Measurements from ENCODE around the gene STRIP1.
A peak's percentile ranks its signal among the peaks of the same experiment; 100 is the strongest.

STRIP1 gene

DNA sequence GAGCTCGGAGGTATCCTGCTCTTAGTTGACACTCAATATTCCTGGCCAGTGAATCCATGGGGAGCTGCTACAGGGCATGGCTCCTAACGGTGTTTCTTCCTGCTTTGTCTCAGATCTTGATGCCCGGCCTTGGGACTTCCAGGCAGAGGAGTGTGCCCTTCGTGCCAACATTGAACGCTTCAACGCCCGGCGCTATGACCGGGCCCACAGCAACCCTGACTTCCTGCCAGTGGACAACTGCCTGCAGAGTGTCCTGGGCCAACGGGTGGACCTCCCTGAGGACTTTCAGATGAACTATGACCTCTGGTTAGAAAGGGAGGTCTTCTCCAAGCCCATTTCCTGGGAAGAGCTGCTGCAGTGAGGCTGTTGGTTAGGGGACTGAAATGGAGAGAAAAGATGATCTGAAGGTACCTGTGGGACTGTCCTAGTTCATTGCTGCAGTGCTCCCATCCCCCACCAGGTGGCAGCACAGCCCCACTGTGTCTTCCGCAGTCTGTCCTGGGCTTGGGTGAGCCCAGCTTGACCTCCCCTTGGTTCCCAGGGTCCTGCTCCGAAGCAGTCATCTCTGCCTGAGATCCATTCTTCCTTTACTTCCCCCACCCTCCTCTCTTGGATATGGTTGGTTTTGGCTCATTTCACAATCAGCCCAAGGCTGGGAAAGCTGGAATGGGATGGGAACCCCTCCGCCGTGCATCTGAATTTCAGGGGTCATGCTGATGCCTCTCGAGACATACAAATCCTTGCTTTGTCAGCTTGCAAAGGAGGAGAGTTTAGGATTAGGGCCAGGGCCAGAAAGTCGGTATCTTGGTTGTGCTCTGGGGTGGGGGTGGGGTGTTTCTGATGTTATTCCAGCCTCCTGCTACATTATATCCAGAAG lies 19.4 kb downstream of the STRIP1 start:
- peak; percentile 69 for DNase-seq

DNA sequence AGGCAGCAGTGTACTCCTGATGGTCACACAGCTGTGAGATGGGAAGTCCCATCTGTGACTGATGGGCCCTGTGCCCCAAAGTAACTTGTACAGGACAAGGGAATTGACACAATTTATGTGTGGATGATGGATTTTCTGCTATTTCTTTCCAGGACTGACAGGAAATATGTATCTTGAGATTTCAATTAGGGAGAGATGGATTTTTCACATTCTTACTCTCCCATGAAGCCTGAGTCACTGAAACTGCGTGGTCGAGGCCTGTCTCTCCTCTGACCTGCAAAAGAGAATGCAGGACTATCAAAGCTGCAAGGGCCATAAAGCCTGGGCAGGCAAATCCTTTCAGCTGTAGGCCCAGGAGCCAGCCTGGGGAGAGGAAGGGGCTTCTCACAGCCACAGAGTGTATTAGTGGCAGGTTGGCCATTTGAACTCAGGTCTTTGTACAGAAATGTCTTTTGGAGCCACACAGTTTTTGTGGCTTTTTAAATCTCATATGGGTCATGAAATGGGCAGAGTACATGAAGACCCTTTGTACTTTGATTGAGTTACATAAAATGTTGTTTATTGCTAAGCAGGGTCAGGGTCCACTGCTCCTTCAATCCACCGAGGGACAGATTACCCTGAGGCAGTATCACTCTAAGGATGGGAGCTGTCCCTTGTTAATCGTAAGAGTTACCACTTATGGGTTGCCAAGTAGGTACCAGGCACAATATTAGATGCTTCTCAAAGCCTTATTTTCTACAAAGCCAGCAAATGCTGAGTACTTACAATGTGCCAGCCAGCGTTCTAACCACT lies 21.3 kb downstream of the STRIP1 start:
- no peak for DNase-seq

DNA sequence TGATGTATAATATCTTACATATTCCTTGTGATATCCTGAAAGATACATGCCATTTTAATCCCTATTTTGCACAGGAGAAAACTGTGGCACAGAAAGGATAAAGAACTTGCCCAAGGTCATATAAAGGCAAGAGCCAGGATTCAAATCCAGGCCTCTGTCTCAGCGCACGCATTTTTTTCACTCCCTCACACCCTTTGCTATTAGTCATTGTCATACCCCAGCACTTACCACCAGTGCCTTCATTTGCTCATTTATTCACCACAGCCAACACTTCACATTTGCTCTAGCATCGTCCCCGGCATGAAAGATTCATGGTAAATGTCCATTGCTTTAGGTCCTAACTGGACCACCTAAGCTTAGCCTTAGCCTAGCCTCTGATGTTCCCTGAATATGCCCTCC lies 21.9 kb downstream of the STRIP1 start:
- DNase-seq: no peak

DNA sequence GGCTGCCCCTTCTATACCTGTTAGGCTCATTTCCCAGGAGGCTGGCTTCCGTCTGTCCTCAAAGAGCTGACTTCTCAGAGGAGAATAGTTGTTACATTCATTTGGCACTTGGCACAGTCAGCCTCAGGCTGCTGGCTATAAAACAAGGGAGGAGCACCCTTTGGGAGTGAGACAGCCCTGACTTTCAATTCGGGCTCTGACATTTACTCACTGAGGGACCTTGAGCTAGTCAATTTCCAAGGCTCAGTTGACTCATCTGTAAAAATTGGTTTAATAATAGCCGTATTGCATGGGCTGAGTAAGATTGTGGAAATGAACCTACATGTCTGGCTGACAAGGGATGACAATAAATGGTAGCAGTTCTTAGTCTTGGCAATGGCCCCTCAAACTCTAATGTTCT lies 22.4 kb downstream of the STRIP1 start:
- DNase-seq: no peak

DNA sequence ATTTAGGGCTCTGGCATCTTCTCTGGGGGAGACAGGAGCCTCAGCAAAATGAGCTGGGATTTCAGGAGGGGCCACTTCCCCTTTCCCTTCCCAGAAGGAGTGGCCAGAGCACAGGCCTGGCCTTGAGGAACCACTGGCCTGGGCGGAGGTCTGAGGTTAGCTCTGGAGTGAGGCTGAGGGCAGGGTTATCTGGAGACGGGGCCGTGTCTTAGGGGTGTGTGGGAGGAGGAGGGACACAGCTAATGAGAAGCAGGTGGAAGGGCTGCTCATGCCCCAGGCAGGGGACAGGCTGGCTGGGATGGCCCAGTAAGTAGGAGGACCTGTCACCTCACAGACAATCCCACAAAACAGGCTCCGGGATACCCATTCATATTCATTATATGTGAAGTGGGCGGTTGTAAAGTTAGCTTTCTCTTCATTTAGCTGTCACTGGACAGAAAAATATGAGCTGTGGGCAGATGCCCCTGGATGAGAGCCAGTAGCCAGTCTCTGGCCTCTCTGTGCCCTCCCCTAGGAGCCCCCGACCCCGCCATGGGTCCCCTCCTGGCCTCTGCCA lies 23.6 kb downstream of the STRIP1 start:
- no peak for DNase-seq

DNA sequence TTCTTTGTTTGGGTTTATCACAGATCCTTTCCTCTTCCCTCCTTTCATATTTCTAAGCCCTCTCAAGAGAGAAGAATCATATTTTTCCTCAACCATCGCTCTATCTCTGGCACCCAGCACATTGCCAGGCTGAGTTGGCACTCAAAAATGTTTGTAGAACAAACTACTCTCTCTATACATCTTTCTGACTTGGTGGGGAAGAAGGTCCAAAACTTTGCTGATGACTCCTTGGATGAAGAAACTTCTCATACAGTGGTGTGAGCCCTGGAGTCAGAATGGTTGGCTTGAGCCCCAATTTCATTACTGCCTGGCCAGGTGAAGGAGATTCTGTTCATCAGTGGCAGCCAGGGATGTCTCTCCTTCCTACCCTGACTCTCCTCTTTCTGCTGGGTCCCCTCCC lies 24.2 kb downstream of the STRIP1 start:
- DNase-seq: no peak

DNA sequence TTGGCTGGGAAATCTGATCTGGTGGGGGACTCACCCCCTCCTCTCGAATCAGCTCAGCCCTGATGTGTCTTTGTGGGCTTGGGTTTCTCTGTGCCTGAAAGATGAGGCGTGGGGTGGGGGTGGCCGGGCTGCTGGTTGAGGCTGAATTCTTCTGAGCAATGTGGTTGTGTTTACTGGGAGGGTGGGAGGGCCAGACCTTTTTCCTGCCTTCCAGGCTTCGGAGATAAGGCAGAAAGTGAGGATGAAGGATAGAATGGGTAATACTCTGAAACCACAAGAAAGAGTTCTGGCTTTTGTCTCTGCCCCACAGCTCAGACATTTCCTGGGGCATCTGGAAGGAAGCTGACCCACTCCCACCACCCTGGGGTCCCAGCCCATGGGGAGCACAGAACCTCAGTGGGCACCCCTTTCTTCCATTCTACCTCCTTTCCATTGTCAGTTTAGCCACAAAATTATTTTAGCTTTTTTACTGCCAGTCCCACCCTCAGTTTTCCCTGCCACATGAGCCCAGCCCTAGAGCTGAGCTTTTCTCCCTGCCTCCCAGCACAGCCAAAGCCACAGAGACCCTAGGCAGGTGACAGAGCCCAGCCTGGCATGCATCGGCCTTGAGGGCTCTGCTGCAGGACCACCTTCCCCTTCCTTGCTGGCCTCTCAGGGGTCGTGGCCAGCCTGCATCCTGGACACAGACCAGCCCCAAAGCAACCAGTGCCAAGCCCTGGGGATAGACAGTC lies 24.9 kb downstream of the STRIP1 start:
- no peak for DNase-seq

DNA sequence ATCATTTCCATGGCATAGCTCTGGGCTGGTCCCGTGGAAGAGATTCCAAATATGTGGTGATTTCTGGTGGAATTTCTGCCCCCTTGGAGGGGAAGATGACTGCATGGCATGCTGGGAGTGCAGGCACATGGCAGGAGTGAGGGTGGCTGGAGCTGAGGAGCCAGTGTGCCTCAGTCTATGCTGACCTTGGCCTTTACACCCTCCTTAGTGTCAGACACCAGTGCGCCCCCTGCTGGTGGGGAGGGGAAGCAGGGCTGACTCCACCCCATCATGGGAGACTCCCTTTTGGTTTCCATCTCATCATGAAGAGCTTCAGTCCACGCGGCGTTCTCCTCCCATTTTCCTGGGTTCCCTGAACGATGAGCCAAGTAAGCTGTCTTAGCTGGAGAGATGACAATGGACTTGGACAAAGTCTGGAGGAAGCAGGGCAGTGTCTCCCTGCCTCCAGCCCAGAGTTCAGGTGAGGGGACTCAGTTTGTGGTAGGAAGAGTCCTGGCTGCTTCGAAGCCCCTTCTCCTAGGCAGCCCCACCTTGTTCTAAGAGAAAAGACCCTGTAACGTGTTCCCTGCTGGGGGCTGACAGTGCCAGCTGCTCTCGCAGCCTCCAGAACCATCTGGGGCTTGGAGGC lies 25.7 kb downstream of the STRIP1 start:
- peak; percentile 82 for DNase-seq

DNA sequence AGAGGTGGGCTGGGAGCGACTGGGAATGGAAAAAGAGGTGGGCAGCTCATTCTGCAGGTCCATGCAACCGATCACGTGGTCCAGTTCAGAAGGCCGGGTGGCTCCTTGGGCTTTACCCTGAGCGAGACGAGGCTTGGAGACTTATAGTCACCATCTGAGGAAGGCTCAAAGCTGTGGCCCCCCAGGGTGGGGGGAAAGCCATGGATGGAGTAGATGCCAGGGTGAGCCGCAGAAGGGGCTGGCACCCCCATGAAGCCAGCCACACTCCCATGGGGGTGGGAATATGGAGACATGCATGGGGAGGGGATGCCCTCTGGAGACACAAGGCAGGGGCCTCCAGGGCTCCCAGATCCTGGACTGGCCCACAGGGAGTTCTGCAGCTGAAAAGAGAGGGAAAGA lies 26.2 kb downstream of the STRIP1 start:
- no peak for DNase-seq

DNA sequence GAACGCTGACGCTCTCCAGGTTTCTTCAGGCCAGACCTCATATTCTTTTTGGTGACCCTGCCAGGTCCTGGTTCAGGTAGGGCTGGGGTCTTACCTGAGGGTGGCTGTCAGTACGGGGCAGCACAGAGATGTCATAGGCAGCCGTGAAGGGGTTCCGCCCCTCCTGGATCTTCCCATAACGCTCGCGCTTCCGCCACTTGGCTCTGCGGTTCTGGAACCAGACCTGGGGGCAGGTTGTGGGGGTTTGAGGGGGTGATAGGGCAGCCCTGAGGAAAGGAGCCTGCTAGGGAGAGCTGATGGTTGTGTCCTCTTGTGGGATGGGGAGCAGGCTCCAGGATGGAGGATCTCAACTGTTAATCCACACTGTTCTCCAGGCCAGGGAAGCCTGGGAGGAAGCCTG lies 26.9 kb downstream of the STRIP1 start:
- DNase-seq: no peak

DNA sequence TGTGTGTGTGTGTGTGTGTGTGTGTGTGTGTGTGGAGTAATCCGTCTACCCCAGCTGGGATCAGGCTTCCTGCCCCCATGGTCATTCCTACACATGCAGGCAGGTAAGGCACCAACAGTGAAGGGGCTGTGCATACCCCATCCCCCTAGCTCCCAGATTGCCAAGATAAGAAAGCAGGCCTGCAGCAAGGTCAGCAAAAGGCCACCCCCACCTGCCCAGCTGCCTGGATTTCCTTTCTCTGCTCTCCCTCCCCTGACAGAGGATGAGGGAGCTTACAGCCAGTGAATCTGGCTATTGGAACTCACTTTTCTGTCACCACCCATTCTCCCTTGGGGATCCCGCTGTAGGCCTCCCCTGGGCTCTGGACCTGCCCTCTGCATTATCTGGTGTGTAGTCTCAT lies 28.2 kb downstream of the STRIP1 start:
- no peak for DNase-seq

DNA sequence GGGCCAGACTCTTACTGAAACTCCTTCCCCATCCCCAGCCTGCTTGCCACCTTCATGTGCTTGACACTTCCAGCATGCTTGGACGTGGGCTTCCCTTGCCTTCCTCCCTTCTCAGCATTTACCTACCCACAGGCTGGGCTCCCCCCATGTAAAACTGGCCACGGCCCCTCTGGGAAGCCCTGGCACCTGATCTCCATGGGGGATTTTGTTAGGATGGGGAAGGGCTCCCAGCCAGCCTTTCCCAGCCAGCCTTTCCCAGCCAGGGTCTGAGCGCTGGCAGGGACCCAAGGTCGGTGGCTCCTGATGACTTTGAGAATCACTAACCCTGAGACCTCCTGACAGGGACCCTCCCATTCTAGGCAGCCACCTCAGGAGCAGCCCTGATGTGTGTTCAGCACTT lies 29.4 kb downstream of the STRIP1 start:
- DNase-seq: no peak

DNA sequence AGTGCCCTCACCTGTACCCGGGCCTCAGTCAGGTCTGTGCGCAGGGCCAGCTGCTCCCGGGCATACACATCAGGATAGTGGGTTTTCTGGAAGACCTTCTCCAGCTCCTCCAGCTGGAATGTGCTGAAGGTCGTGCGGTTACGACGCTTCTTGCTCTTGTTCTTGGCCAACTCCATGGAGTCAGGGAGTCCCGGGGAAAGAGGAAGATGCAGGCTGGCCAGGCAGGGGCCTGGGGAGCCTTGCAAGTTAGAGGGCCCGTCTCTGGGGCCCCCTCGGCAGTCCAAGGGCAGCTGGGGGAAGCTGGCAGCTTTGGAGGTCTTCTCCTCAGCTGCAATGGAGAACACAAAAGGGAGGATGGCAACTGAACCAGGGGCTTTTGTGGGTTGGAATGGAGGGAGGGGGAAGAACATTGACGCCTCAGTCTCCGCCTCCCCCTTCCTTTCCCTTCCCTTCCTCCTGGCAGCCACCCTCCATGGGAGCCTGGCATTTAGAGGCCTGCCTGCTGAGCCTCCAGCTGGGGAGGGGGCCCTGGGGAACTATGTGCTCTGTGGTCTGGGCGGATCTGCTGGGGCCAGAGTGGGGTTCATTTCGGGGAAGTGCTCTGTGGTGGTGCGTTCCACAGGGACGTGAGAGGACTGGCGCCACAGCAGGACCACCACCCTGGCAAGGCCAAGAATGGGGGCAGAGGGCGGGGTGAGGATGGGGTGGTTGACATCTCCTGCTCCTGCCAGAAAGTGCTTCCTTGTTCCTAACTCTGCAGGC lies 30.3 kb downstream of the STRIP1 start:
- no peak for DNase-seq

DNA sequence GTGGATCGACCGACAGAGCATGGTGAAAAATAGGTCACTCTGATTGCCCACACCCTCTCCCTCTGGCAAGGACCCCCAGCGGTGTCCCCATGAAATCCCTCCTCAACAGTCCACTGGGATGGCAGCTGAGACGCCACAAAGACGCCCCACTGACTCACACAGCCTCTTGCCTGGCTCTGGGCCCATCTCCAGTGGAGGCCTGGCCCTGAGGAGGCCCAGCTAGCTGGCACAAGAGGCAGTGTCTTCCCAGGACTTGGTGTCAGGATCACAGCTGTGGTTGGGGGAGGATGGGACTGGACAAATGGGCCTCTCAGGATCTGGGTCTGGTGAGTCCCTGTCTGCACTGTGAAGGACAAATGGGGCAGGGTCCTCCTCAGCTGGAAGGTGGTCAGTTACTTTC lies 31.4 kb downstream of the STRIP1 start:
- DNase-seq: no peak

DNA sequence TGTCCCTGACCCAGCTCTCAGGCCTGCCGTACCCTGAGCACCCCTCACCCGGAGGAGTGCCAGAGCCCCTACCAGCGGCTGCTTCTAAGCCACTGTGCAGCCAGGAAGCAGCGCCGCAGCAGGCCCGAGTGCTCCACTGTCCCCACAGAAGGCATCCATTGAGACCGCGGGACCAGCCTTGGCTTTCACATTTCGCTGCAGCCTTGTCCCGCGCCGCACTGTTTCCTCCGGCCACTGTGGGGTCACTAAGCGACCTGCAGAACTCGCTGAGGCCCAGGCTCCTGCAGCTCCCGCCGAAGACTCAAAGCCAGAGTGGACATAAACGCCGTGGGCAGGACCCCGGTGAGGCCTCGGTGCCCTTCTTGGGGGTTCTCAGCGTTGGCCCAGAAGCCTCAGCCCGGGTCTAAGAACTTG lies 33.1 kb downstream of the STRIP1 start:
- DNase-seq: no peak

DNA sequence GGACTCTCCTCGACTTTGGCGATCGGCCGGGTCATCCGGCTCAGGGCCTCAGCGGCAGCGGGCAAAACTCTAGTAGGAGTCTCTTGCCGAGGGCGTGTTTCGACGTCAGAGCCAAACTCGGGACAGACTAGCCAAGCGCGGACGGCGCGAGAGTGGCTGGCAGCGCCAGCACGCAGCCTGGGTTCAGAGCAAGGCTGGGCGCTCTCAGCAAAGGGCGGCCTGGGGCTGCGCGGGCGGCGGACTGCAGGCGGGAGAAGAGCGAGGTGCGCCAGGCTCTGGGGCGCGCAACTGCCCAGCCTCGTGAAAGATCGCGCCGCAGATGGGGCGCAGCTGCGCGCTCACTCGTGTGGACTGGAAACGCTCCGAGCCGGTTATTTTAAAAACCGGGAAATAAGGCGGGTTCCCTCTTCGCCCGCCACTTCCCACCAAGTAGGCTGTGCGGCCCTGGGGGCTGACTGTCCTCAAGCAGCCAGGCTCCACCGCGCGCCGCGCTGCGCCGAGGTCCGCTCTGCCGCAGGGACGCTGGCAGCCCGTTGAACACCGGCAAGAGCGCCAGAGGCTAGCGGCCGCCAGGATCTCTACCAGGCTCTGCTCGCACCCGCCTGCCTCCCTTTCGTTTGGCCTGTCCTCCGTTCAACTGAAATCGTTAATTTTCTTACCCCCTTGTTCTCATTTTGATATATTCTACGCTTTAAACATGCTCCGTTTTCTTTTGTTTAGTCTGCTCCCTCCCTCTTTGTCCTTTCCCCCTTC lies 33.6 kb downstream of the STRIP1 start:
- DNase-seq: peak; percentile 42

DNA sequence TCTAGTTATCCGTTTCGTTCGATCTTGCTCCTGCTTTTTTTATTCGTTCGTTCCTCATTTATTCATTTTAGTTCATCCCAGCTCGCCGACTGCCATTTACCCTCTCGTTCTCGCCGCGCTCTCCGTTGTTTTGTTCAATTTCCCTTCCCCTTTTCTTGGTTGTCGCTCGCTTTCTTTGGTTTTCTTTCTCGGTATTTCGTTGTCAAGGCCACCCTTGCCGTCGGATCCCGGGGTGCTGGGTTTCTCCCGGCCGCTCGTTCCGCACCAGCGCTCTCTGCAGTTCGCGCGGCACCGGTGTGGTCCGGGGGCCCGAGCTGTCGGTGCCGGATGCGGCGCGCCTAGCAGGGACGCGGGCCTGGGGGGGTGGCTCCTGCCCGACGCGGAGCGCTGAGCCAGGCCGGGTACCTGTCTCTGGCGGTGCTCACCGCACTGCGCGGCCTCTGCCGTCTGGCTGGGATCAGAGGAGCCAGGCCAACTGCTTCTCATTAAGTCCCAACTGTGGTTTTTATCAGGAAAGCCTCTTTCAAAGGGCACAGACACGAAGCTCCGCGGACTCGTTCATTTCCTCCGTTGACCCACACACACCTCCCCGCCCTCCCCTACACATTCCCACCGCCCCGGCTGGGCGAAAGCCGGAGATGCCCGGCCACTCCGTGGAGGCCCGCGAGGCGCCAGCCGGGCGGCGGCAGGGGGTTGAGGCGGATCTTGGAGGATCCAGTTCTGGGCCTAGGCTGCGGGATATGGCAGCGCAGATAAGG lies 34.4 kb downstream of the STRIP1 start:
- DNase-seq: peak; percentile 49

DNA sequence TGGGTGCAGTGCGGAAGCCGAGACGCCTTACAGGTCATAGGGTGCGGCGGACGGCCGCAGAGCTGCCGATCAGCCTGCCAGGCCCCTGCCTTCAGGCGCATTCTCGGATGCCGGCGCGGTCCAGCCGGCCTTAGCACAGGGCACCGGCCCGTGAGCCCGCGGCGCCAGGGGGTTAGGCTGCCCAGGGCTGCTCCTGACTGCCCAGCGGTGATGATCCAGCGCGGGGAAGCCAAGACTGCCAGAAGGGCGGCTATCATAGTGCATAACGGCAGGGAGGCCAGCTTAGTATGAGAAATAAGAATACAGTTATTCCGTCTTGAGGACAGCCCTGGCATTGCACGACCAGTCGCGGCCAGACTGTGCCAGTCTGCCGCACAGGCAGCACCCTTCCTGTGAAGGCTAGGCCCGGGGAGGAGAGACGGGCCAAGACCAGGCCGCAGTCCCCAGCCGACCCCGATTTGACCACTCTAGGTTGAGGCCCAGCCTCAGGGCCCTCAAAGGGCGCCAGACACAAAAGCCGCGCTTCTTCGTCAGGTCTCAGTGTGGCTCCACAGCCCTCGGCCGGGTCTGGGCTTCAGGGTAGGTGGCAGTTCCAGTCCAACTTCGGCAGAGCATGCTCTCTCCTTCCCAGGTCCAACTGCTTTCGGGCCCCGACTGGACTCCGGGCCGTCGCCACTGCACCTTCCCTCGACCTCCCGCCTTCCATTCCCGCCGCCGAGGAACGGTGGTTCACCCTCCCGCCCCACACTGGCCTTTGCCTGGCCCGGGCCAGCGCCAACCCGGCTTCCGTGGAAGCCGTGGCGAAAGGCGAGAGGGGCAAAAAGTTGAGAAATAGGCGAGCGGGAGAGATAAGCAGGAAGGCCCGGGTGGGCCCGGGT lies 35.2 kb downstream of the STRIP1 start:
- DNase-seq: peak; percentile 58

DNA sequence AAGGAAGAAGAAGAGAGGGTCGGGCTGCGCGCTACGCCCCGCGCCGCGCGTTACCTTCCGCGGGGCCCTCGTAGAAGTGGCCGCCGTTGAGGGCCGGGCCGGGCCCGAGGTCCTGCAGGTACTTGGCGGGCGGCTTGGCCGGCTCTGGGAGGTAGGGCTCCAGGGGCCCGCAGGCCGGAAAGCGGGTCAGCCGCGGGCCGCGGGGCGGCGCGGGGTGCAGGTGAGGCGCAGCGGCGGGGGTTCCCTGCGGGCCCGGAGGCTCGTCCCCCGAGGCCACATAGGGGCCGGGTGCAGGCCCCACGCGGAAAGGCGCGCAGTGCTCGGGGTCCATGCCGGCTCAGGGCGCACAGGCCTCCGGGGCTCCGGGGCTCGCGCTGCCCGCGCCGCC lies 35.9 kb downstream of the STRIP1 start:
- DNase-seq: no peak
